Osteocyte (in vitro differentiated cells): ENCODE measurements around the gene AHSA1. TPM values are rescaled to one million over a fixed set of nuclear protein-coding genes. Genes with fewer than 3 reads are reported as not detected.

ENCODE experiments used
- DNase-seq: peaks from one replicate; pipeline ENCODE4 v3.0.0; 2021; ENCODE audit warnings: mixed read lengths; ENCODE audit not compliant: unreplicated experiment; ENCODE audit errors: extremely low spot score
- H3K27ac Mint-ChIP-seq: one replicate; pipeline ENCODE4 v1.8.0; 2021; ENCODE audit warnings: mild to moderate bottlenecking, mixed read lengths; ENCODE audit not compliant: unreplicated experiment
- H3K27me3 Mint-ChIP-seq: one replicate; pipeline ENCODE4 v1.8.0; 2021; ENCODE audit warnings: mixed read lengths; ENCODE audit not compliant: unreplicated experiment
- H3K36me3 Mint-ChIP-seq: one replicate; pipeline ENCODE4 v1.8.0; 2021; ENCODE audit warnings: mixed read lengths; ENCODE audit not compliant: unreplicated experiment
- H3K4me1 Mint-ChIP-seq: one replicate; pipeline ENCODE4 v1.8.0; 2021; ENCODE audit warnings: mixed read lengths; ENCODE audit not compliant: unreplicated experiment
- H3K4me3 Mint-ChIP-seq: one replicate; pipeline ENCODE4 v1.8.0; 2021; ENCODE audit warnings: mild to moderate bottlenecking, moderate library complexity, mixed read lengths; ENCODE audit not compliant: unreplicated experiment
- H3K9me3 Mint-ChIP-seq: one replicate; pipeline ENCODE4 v1.8.0; 2021; ENCODE audit warnings: mixed read lengths; ENCODE audit not compliant: unreplicated experiment
- total RNA-seq: library from RNA; stranded (reverse); gene quantifications from 2 replicates; pipeline ENCODE4 v1.2.1, GENCODE V29; 2021
- TF ChIP-seq, protein P1 (sequence below): fragments of 200-600 bp; sonication (generic); IDR thresholded peaks from 2 replicates; pipeline ENCODE4 v1.5.0; 2021; ENCODE audit warnings: antibody characterized with exemption, mild to moderate bottlenecking, moderate library complexity

Gene AHSA1
- total RNA-seq, 1 donor from 2014 or later, result 115 TPM

DNA sequence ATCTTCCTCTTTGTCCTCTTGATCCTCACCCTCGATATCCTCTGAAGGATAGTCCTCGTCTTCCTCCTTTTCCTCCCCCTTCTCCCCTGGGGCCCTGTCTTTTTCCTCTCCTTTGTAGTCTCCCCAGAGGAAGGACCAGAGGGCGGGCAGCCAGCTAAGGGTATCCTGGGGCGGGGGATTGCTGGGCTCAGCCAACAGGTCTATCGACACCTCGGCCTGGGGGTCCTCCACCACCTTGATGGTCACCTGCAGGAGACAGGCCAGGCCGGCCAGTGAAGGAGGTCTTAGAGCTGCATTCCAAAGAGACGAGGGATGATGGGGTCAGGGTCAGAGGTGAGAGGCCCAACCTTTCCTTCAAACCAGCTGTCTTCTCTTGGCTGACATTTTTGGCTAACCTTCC lies 24.5 kb downstream of the AHSA1 start:
- peaks cover under 1% of the 10 kb centered on the region for H3K27me3 Mint-ChIP-seq
- no peaks in the 10 kb centered on the region for H3K4me1 Mint-ChIP-seq
- no peak overlapping the region for H3K27ac Mint-ChIP-seq
- H3K9me3 Mint-ChIP-seq, result no peaks in the 10 kb centered on the region
- H3K4me3 Mint-ChIP-seq, result no peak overlapping the region
- TF ChIP-seq, protein P1, sequence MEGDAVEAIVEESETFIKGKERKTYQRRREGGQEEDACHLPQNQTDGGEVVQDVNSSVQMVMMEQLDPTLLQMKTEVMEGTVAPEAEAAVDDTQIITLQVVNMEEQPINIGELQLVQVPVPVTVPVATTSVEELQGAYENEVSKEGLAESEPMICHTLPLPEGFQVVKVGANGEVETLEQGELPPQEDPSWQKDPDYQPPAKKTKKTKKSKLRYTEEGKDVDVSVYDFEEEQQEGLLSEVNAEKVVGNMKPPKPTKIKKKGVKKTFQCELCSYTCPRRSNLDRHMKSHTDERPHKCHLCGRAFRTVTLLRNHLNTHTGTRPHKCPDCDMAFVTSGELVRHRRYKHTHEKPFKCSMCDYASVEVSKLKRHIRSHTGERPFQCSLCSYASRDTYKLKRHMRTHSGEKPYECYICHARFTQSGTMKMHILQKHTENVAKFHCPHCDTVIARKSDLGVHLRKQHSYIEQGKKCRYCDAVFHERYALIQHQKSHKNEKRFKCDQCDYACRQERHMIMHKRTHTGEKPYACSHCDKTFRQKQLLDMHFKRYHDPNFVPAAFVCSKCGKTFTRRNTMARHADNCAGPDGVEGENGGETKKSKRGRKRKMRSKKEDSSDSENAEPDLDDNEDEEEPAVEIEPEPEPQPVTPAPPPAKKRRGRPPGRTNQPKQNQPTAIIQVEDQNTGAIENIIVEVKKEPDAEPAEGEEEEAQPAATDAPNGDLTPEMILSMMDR, result no peak
- no peaks in the 10 kb centered on the region for H3K36me3 Mint-ChIP-seq
- DNase-seq, result no peak

DNA sequence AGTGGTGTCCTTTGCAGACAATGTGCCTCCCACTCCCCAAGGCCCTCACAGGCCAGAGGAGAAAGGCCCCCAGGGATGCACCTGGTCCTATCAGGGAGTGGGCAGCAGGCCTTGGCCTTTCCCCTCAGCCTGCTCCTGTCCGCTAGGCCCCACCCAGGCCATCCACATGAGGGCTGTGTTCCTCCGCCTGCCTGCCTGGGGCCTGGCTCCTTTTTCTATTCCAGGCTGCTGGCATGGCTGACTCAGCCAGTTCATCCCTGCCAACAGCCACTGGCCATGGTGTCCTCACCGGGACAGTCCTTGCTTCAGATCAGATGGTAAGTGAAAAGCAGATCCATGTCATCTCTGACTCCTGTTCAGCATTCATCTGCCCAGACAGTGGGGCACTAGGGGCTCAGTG lies 27.4 kb downstream of the AHSA1 start:
- Mint-ChIP-seq H3K36me3 (no peaks in the 10 kb centered on the region), H3K9me3 (no peaks in the 10 kb centered on the region), H3K27ac (no peak overlapping the region), H3K4me1 (no peaks in the 10 kb centered on the region), H3K27me3 (no peaks in the 10 kb centered on the region), H3K4me3 (no peak overlapping the region)
- TF ChIP-seq, protein P1, result no peak
- no peak for DNase-seq

DNA sequence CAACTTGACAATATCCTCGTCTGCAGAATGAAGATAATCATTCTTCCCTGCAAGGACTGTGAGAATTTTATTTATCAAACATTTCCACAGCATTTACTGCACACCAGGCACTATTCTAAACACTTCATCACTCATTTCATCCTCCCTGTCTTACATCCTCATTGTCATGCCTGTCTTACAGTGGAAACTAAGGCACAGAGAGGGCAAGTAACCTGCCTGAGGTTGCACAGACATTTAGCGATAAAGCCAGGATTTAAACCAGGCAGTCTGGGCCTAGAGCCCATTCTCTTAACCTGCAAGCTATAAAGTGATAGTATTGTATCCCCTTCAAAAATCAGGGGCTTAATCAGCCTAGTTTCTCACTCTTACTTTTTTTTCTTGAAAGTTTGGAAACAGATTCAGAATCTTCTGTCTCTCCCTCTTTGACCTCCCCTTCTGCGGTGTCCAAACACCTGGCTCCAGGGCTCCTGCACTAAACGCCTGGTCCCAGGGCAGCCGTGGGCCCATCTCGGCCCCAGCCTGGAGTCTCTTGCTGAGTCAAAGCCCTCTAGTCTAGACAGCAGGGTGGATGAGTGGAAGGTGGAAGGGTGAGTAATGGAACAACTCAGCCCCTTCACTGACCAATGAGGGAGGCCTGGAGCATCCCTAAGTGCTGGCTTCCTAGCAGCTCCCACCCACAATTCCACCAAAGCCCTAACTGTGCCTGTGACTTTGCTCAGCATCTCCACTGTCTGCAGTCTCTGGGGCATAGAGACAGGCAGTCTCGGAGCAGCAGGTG lies 28.2 kb downstream of the AHSA1 start:
- no peaks in the 10 kb centered on the region for H3K4me1 Mint-ChIP-seq
- TF ChIP-seq, protein P1, result no peak
- no peaks in the 10 kb centered on the region for H3K36me3 Mint-ChIP-seq
- no peak for DNase-seq
- H3K27me3 Mint-ChIP-seq, result peaks cover 2% of the 10 kb centered on the region
- H3K9me3 Mint-ChIP-seq, result no peaks in the 10 kb centered on the region
- H3K4me3 Mint-ChIP-seq, result no peak overlapping the region
- H3K27ac Mint-ChIP-seq, result no peak overlapping the region

DNA sequence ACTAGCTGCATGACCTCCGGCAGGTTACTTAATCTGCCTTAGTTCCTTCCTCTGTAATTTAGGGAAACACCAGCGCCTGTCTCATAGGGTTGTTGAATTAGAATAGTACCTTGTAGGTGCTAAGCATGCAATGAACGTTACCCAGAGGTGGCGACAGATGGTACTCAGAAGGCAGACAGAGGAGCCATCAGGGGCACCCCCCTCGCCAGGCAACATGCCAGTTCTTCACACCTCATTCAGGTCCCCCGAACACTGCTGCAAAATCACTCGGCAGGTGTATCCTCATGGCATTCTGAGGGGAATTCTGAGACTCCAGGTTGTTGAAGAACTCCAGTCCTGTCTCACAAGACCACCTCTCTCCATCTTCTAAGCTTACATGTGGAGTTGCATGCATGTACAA lies 30.7 kb downstream of the AHSA1 start:
- Mint-ChIP-seq H3K9me3 (no peaks in the 10 kb centered on the region), H3K4me3 (no peak overlapping the region), H3K27ac (no peak overlapping the region), H3K4me1 (no peaks in the 10 kb centered on the region), H3K36me3 (no peaks in the 10 kb centered on the region), H3K27me3 (peaks cover 2% of the 10 kb centered on the region)
- no peak for DNase-seq
- TF ChIP-seq, protein P1, result no peak

DNA sequence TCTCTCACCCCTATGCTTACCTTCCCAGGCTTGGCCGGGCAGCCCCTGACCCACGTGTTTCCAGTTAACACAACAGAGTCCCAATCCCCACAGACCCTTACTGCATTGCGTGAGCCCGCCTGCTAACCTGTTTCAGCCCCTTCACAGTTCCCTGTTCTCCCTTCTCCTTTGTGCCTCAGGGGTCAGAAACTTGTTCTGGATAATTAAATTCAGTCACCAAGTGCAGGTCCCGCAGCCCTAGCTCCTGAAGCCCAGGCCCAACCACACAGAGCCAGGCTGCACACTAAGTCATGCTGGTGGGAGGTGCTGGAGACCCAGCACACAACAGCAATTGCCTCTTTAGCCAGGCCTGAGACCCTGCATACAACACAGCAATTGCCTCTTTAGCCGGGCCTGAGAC lies 31.1 kb downstream of the AHSA1 start:
- Mint-ChIP-seq H3K36me3 (no peaks in the 10 kb centered on the region), H3K27ac (no peak overlapping the region), H3K4me3 (no peak overlapping the region), H3K9me3 (no peaks in the 10 kb centered on the region), H3K4me1 (no peaks in the 10 kb centered on the region), H3K27me3 (peaks cover 2% of the 10 kb centered on the region)
- TF ChIP-seq, protein P1, result no peak
- DNase-seq, result no peak
